Lung (tissue), 12 donors: ENCODE data around the gene GGPS1. TPM values are rescaled to one million over a fixed set of nuclear protein-coding genes. Genes with fewer than 3 reads are reported as not detected.

ENCODE experiments used
- ATAC-seq: fragments of 200-7000 bp; cut with Tn5 transposase; one replicate; pipeline ENCODE4 v1.9.1; 2020; ENCODE audit warnings: moderate number of reproducible peaks; ENCODE audit not compliant: insufficient read depth, low FRiP score
- DNase-seq, 3 donors: peaks; one replicate each; pipeline ENCODE4 v3.0.0-alpha.2; 2013 to 2017
- H3K27ac ChIP-seq, 2 donors: one replicate each; pipeline ENCODE4 v1.5.1; 2013; ENCODE audit warnings: mild to moderate bottlenecking in 2 of 2, moderate library complexity in 2 of 2, control low read depth in 1 of 2, inconsistent platforms in 1 of 2, low read depth in 1 of 2, low read length in 1 of 2
- H3K27me3 ChIP-seq, 3 donors: one replicate each; pipeline ENCODE4 v1.5.1; 2013; ENCODE audit warnings: low read length in 2 of 3; ENCODE audit not compliant: control insufficient read depth in 3 of 3, insufficient read depth in 3 of 3
- H3K36me3 ChIP-seq, 4 donors: one replicate each; pipeline ENCODE4 v1.5.1; 2013; ENCODE audit warnings: low read length in 4 of 4, mild to moderate bottlenecking in 1 of 4, moderate library complexity in 1 of 4; ENCODE audit not compliant: control insufficient read depth in 4 of 4, insufficient read depth in 4 of 4
- H3K4me1 ChIP-seq, 5 donors: one replicate each; pipeline ENCODE4 v1.5.1; 2013; ENCODE audit warnings: low read length in 5 of 5, mild to moderate bottlenecking in 2 of 5, moderate library complexity in 1 of 5; ENCODE audit not compliant: control insufficient read depth in 5 of 5, insufficient read depth in 5 of 5
- H3K4me3 ChIP-seq: one replicate; pipeline ENCODE4 v1.5.1; 2013; ENCODE audit warnings: mild to moderate bottlenecking, control low read depth, moderate library complexity
- H3K9ac ChIP-seq, 2 donors: one replicate each; pipeline ENCODE4 v1.5.1; 2013; ENCODE audit warnings: low read length in 2 of 2, control low read depth in 1 of 2; ENCODE audit not compliant: insufficient read depth in 1 of 2
- H3K9me3 ChIP-seq, 4 donors: one replicate each; pipeline ENCODE4 v1.5.1; 2013; ENCODE audit warnings: low read length in 3 of 4, mild to moderate bottlenecking in 1 of 4, moderate library complexity in 1 of 4; ENCODE audit not compliant: control insufficient read depth in 4 of 4, insufficient read depth in 3 of 4
- WGBS, 2 donors: extraction: QIAGEN DNeasy Blood & Tissue Kit; methylation state at CpG; one replicate each; pipeline ENCODE4 v1.1.7; 2013; 5-methylcytosine and 5-hydroxymethylcytosine counted together
- polyA plus RNA-seq, 2 donors: library from polyadenylated mRNA; stranded (reverse); fragments of 200-250 nt; gene quantifications; one replicate each; pipeline ENCODE4 v1.2.1, GENCODE V29; 2013
- total RNA-seq, 2 donors: library from RNA; depleted of rRNA in 1 of 2; stranded (reverse); fragments of >200 nt in 1 of 2; gene quantifications; one replicate each; pipeline ENCODE4 v1.2.1, GENCODE V29; 2014 to 2021
- TF ChIP-seq, protein P1 (sequence below): IDR thresholded peaks from 2 replicates; pipeline ENCODE4 v1.5.1; 2012; ENCODE audit warnings: mild to moderate bottlenecking; ENCODE audit errors: control extremely low read depth, extremely low read depth
- donor health status: control.
- donor health status: control.
- donor health status: Bipolar disorder and iron deficiency.
- donor health status: healthy.
- donor health status: DM: yes; HTN: yes; CAD: no.

The GGPS1 gene
- total and polyA plus RNA-seq, 4 donors: 16.3 to 34.0 (median 26.3) TPM

- WGBS, 2 donors: 63 to 64% methylated on average over 6 of the region's 6 CpGs
- Histone ChIP-seq H3K27me3 (no peaks in the 10 kb centered on the region), H3K36me3 (no peaks in the 10 kb centered on the region), H3K27ac (no peak overlapping the region), H3K9me3 (no peaks in the 10 kb centered on the region), H3K4me1 (peaks cover 0 to 10% (median 0%) of the 10 kb centered on the region in 5 donors), H3K9ac (no peak overlapping the region), H3K4me3 (no peak overlapping the region)
- DNase-seq (no peak), ATAC-seq (no peak)
- TF ChIP-seq, protein P1, sequence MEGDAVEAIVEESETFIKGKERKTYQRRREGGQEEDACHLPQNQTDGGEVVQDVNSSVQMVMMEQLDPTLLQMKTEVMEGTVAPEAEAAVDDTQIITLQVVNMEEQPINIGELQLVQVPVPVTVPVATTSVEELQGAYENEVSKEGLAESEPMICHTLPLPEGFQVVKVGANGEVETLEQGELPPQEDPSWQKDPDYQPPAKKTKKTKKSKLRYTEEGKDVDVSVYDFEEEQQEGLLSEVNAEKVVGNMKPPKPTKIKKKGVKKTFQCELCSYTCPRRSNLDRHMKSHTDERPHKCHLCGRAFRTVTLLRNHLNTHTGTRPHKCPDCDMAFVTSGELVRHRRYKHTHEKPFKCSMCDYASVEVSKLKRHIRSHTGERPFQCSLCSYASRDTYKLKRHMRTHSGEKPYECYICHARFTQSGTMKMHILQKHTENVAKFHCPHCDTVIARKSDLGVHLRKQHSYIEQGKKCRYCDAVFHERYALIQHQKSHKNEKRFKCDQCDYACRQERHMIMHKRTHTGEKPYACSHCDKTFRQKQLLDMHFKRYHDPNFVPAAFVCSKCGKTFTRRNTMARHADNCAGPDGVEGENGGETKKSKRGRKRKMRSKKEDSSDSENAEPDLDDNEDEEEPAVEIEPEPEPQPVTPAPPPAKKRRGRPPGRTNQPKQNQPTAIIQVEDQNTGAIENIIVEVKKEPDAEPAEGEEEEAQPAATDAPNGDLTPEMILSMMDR: no peak
Observed at GRCh38 chr1:235291599-235292091, 36.7 kb upstream of the GGPS1 start.

GRCh38 chr1:235292790-235293189, 35.6 kb upstream of the GGPS1 start:
- WGBS, 2 donors: 90 to 96% methylated on average over 4 of the region's 4 CpGs
- no peak overlapping the region for H3K27ac ChIP-seq
- TF ChIP-seq, protein P1: no peak
- peaks cover 0 to 7% (median 0%) of the 10 kb centered on the region in 5 donors for H3K4me1 ChIP-seq
- no peak overlapping the region for H3K4me3 ChIP-seq
- H3K9ac ChIP-seq: no peak overlapping the region
- H3K36me3 ChIP-seq: no peaks in the 10 kb centered on the region
- H3K27me3 ChIP-seq: no peaks in the 10 kb centered on the region
- H3K9me3 ChIP-seq: no peaks in the 10 kb centered on the region
- no peak for ATAC-seq
- DNase-seq: no peak

- peaks cover 0 to 7% (median 0%) of the 10 kb centered on the region in 5 donors for H3K4me1 ChIP-seq
- DNase-seq: no peak
- no peak overlapping the region for H3K4me3 ChIP-seq
- no peaks in the 10 kb centered on the region for H3K9me3 ChIP-seq
- no peak for ATAC-seq
- TF ChIP-seq, protein P1: no peak
- H3K9ac ChIP-seq: no peak overlapping the region
- H3K36me3 ChIP-seq: no peaks in the 10 kb centered on the region
- H3K27ac ChIP-seq: no peak overlapping the region
- no peaks in the 10 kb centered on the region for H3K27me3 ChIP-seq
Observed at GRCh38 chr1:235293322-235293942, 34.9 kb upstream of the GGPS1 start.
